OCI-LY3 (cell line): ENCODE measurements around the gene CST4.

ENCODE experiments used
- H2AFZ ChIP-seq: fragments of 200-600, 300-600 bp; shearing (Covaris generic); 2 replicates; pipeline ENCODE4 v1.6.0; 2014; ENCODE audit warnings: antibody characterized with exemption, low read depth, low read length
- H3K27ac ChIP-seq: fragments of 200-600, 300-600 bp; sonication (generic); 2 replicates; pipeline ENCODE4 v1.5.1; 2014; ENCODE audit warnings: mild to moderate bottlenecking, low read length, moderate library complexity, mixed read lengths
- H3K27me3 ChIP-seq: fragments of 200-600, 300-600 bp; sonication (generic); 2 replicates; pipeline ENCODE4 v1.6.1; 2014; ENCODE audit warnings: low read depth, low read length, mixed read lengths
- H3K36me3 ChIP-seq: fragments of 200-600, 300-600 bp; sonication (generic); replicated peaks from 2 replicates; pipeline ENCODE3; 2014; ENCODE audit warnings: low read depth, low read length, mixed read lengths
- H3K4me1 ChIP-seq: fragments of 300-600, 200-600 bp; sonication (generic); 2 replicates; pipeline ENCODE4 v1.6.1; 2014; ENCODE audit warnings: low read length, mixed read lengths
- H3K4me2 ChIP-seq: fragments of 200-600, 300-600 bp; sonication (generic); 2 replicates; pipeline ENCODE4 v1.6.1; 2014; ENCODE audit warnings: low read length, mixed read lengths
- H3K4me3 ChIP-seq: fragments of 300-600, 200-600 bp; sonication (generic); 2 replicates; pipeline ENCODE4 v1.5.1; 2014; ENCODE audit warnings: antibody characterized with exemption, mild to moderate bottlenecking, low read length, moderate library complexity
- H3K79me2 ChIP-seq: fragments of 300-600, 200-600 bp; shearing (Covaris generic); 2 replicates; pipeline ENCODE4 v1.6.1; 2014; ENCODE audit warnings: mild to moderate bottlenecking, low read length, mixed read lengths
- H3K9ac ChIP-seq: fragments of 300-600, 200-600 bp; shearing (Covaris generic); 2 replicates; pipeline ENCODE4 v1.6.0; 2014; ENCODE audit warnings: mild to moderate bottlenecking, low read length, moderate library complexity
- H3K9me3 ChIP-seq: fragments of 200-600, 300-600 bp; shearing (Covaris generic); 2 replicates; pipeline ENCODE4 v1.6.1; 2014; ENCODE audit warnings: low read length, mixed read lengths; ENCODE audit not compliant: insufficient read depth
- H4K20me1 ChIP-seq: fragments of 200-600, 300-600 bp; sonication (generic); 2 replicates; pipeline ENCODE4 v1.6.1; 2016; ENCODE audit warnings: low read length, mixed read lengths; ENCODE audit not compliant: insufficient read depth
- CTCF ChIP-seq: fragments of 200-600, 300-600 bp; sonication (generic); IDR thresholded peaks from 2 replicates; pipeline ENCODE4 v1.5.1; 2014; ENCODE audit warnings: antibody characterized with exemption, low read length, low read depth
- EZH2phosphoT487 ChIP-seq: fragments of 200-600 bp; shearing (Covaris generic); IDR thresholded peaks from 2 replicates; pipeline ENCODE4 v1.6.1; 2018; ENCODE audit warnings: antibody characterized with exemption, mixed run types, low read depth

Gene CST4

GRCh38 chr20:23640018-23640601, 48.7 kb downstream of the CST4 start:
- no peaks in the 10 kb centered on the region for H4K20me1 ChIP-seq
- no peak overlapping the region for H3K9ac ChIP-seq
- H3K4me2 ChIP-seq: no peak overlapping the region
- no peaks in the 10 kb centered on the region for H3K36me3 ChIP-seq
- H2AFZ ChIP-seq: no peak overlapping the region
- H3K4me1 ChIP-seq: peaks cover 50% of the 10 kb centered on the region
- no peak overlapping the region for H3K4me3 ChIP-seq
- no peaks in the 10 kb centered on the region for H3K79me2 ChIP-seq
- no peak overlapping the region for H3K27ac ChIP-seq
- H3K9me3 ChIP-seq: no peaks in the 10 kb centered on the region
- no peak for TF ChIP-seq CTCF
- TF ChIP-seq EZH2phosphoT487: no peak
- no peaks in the 10 kb centered on the region; the same call in 1 of the 2 replicates for H3K27me3 ChIP-seq

- no peaks in the 10 kb centered on the region for H3K36me3 ChIP-seq
- peaks cover 45% of the 10 kb centered on the region for H3K4me1 ChIP-seq
- H2AFZ ChIP-seq: no peak overlapping the region
- no peak overlapping the region for H3K4me3 ChIP-seq
- H3K27me3 ChIP-seq: no peaks in the 10 kb centered on the region; the same call in 1 of the 2 replicates
- no peak overlapping the region for H3K4me2 ChIP-seq
- no peaks in the 10 kb centered on the region for H3K79me2 ChIP-seq
- H4K20me1 ChIP-seq: no peaks in the 10 kb centered on the region
- H3K9ac ChIP-seq: no peak overlapping the region
- no peak for TF ChIP-seq CTCF
- TF ChIP-seq EZH2phosphoT487: no peak
- H3K27ac ChIP-seq: no peak overlapping the region
- H3K9me3 ChIP-seq: no peaks in the 10 kb centered on the region
Observed at GRCh38 chr20:23639490-23639958, 49.3 kb downstream of the CST4 start.

- Histone ChIP-seq H3K27me3 (no peaks in the 10 kb centered on the region; the same call in 1 of the 2 replicates), H3K4me2 (no peak overlapping the region), H3K79me2 (no peaks in the 10 kb centered on the region), H3K27ac (no peak overlapping the region), H4K20me1 (no peaks in the 10 kb centered on the region), H3K9ac (no peak overlapping the region), H3K4me1 (peaks cover 33% of the 10 kb centered on the region), H3K4me3 (no peak overlapping the region), H2AFZ (no peak overlapping the region), H3K36me3 (no peaks in the 10 kb centered on the region), H3K9me3 (no peaks in the 10 kb centered on the region)
- no peak for TF ChIP-seq CTCF
- TF ChIP-seq EZH2phosphoT487: no peak
Observed at GRCh38 chr20:23638309-23638708, 50.5 kb downstream of the CST4 start.

GRCh38 chr20:23637282-23638221, 51.3 kb downstream of the CST4 start, which contains the start of gene CST3:
CST3 (minus strand) TSS chr20:23637955; CDS start chr20:23637862, 93 bp downstream.
- H3K27ac ChIP-seq: no peak within 1 kb of the TSS
- no peaks in the 10 kb centered on the region; the same call in 1 of the 2 replicates for H3K27me3 ChIP-seq
- no peaks in the 10 kb centered on the region for H3K36me3 ChIP-seq
- no peak within 1 kb of the TSS for H3K4me2 ChIP-seq
- H2AFZ ChIP-seq: no peak within 1 kb of the TSS
- no peaks in the 10 kb centered on the region for H3K79me2 ChIP-seq
- no peaks in the 10 kb centered on the region for H4K20me1 ChIP-seq
- TF ChIP-seq CTCF (no peak), EZH2phosphoT487 (no peak)
- H3K4me1 ChIP-seq: peaks cover 26% of the 10 kb centered on the region
- H3K4me3 ChIP-seq: no peak within 1 kb of the TSS
- no peak within 1 kb of the TSS for H3K9ac ChIP-seq
- no peaks in the 10 kb centered on the region for H3K9me3 ChIP-seq
